Measurements from ENCODE around the gene FSTL4. TPM values are rescaled to one million over a fixed set of nuclear protein-coding genes. Genes with fewer than 3 reads are reported as not detected.

Gene FSTL4
- polyA plus RNA-seq, 2 donors: 0.67 to 2.1 TPM

DNA sequence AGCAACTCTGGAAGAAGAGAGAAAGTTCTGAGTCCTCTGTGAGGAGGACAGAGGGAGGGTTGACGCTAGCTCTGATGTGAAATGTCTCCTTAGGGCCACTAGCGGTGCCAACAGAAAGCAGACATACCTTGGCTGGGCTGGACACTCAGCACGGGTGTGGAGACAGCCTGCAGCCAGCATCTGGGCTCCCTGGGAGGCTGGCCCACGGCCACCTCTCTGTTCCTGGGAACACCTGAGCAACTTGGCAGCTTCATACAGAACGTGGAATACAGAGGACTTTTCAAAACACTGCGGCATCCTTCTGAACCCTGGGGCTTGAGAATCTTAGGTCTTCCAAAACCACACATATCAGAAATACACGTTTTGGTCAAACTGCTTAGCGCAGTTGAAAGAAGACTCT lies 269.1 kb downstream of the FSTL4 start:
- no peaks in the 10 kb centered on the region for H3K27me3 ChIP-seq (ENCODE audit: control insufficient read depth in 1 of 2, insufficient read depth in 2 of 2, low read length in 2 of 2)
- H3K4me3 ChIP-seq (ENCODE audit: low read depth in 1 of 2, low read length in 2 of 2): no peak overlapping the region
- 63 to 74% methylated on average over 8 of the region's 8 CpGs for WGBS, 2 donors
- no peak overlapping the region for H3K27ac ChIP-seq (ENCODE audit: low read depth in 2 of 2, low read length in 1 of 2)
- H3K4me1 ChIP-seq (ENCODE audit: control insufficient read depth in 2 of 2, insufficient read depth in 2 of 2, low read length in 1 of 2): no peaks in the 10 kb centered on the region
- no peaks in the 10 kb centered on the region for H3K9me3 ChIP-seq (ENCODE audit: control insufficient read depth in 2 of 2, insufficient read depth in 1 of 2, low read depth in 1 of 2, low read length in 1 of 2)
- no peaks in the 10 kb centered on the region for H3K36me3 ChIP-seq (ENCODE audit: control insufficient read depth in 2 of 2, insufficient read depth in 2 of 2, low read length in 1 of 2)

DNA sequence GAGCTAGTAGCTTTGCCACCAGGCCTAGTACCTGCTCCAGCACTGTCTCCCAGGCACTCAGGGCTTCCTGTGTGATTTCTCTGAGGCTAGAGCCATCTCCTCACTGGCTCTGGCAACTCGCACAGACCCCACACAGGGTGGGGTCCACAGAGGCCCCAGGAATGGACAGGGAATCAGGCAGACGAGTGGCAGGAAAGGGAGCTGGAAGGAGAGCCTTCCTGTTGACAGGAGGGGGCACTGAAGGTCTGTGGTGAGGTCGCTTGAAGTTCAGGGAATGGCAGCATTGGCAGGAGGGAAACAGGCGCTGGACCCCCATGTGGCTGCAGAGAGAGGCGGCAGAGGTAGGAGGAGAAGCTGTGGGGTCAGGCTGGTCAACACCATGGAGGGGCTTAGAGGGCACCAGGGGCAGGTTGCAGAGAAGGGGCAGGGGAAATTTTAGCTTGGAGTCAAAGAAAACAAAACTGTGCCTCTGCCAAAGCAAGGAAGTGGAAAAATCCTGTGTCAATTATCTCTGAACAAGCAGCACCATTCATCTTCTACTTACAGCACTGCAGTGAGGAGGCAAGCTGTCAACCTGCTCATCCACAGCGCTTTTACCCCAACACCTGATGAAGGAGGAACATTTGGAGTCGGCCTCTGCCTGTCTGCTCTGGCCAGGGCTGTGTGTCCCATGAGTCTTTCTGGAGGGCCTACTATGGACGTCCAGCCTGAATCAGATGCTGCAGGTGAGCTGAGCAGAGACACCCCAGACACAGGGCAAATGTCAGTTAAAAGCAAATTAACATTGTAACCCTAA lies 270.2 kb downstream of the FSTL4 start:
- WGBS, 2 donors: 77 to 79% methylated on average over 8 of the region's 8 CpGs
- H3K4me1 ChIP-seq (ENCODE audit: control insufficient read depth in 2 of 2, insufficient read depth in 2 of 2, low read length in 1 of 2): no peaks in the 10 kb centered on the region
- no peaks in the 10 kb centered on the region for H3K9me3 ChIP-seq (ENCODE audit: control insufficient read depth in 2 of 2, insufficient read depth in 1 of 2, low read depth in 1 of 2, low read length in 1 of 2)
- no peak overlapping the region for H3K4me3 ChIP-seq (ENCODE audit: low read depth in 1 of 2, low read length in 2 of 2)
- no peak overlapping the region for H3K27ac ChIP-seq (ENCODE audit: low read depth in 2 of 2, low read length in 1 of 2)
- H3K27me3 ChIP-seq (ENCODE audit: control insufficient read depth in 1 of 2, insufficient read depth in 2 of 2, low read length in 2 of 2): no peaks in the 10 kb centered on the region
- no peaks in the 10 kb centered on the region for H3K36me3 ChIP-seq (ENCODE audit: control insufficient read depth in 2 of 2, insufficient read depth in 2 of 2, low read length in 1 of 2)

DNA sequence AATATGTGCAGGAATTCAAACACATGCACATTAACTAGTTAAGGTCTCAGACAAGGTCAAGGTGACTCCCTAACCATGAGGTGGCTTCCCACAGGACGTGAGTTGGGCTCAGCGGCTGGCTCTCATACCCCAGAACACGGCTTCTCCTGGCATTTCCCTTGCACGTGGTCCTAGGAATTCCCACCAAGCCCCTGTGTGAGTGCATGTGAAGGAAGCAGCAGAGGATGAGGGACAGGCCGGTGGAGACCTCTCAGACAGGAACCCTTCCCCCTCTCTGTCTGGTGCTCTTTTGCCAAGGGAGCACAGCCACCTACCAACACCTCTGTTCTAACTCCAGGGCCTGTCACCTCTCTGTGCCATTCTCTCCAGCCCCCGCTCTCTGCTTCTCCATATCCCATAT lies 271.0 kb downstream of the FSTL4 start:
- H3K9me3 ChIP-seq (ENCODE audit: control insufficient read depth in 2 of 2, insufficient read depth in 1 of 2, low read depth in 1 of 2, low read length in 1 of 2): no peaks in the 10 kb centered on the region
- H3K36me3 ChIP-seq (ENCODE audit: control insufficient read depth in 2 of 2, insufficient read depth in 2 of 2, low read length in 1 of 2): no peaks in the 10 kb centered on the region
- no peak overlapping the region for H3K27ac ChIP-seq (ENCODE audit: low read depth in 2 of 2, low read length in 1 of 2)
- no peaks in the 10 kb centered on the region for H3K27me3 ChIP-seq (ENCODE audit: control insufficient read depth in 1 of 2, insufficient read depth in 2 of 2, low read length in 2 of 2)
- H3K4me3 ChIP-seq (ENCODE audit: low read depth in 1 of 2, low read length in 2 of 2): no peak overlapping the region
- 65 to 79% methylated on average over 6 of the region's 6 CpGs for WGBS, 2 donors
- H3K4me1 ChIP-seq (ENCODE audit: control insufficient read depth in 2 of 2, insufficient read depth in 2 of 2, low read length in 1 of 2): no peaks in the 10 kb centered on the region

DNA sequence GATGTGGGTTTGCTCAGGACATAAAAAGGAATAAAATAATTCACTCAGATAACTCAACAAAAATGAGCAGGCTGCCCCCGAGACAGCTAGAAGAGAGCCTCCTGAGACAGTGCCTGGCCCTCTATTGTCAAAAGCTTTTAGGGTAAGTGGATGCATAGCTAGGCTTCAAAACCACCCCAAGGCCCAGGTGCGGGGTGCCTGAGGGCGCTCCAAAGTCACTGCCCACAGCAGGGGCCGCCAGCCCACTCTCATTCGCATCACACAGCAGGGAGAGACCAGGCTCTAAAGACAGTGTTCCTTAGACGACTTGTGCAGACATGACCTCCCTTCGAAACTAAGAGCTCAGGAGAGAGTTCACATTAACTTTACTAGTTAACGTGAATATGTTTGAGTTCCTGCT lies 271.5 kb downstream of the FSTL4 start:
- Histone ChIP-seq H3K27me3 (ENCODE audit: control insufficient read depth in 1 of 2, insufficient read depth in 2 of 2, low read length in 2 of 2) (no peaks in the 10 kb centered on the region), H3K36me3 (ENCODE audit: control insufficient read depth in 2 of 2, insufficient read depth in 2 of 2, low read length in 1 of 2) (no peaks in the 10 kb centered on the region), H3K27ac (ENCODE audit: low read depth in 2 of 2, low read length in 1 of 2) (no peak overlapping the region), H3K4me3 (ENCODE audit: low read depth in 1 of 2, low read length in 2 of 2) (no peak overlapping the region), H3K9me3 (ENCODE audit: control insufficient read depth in 2 of 2, insufficient read depth in 1 of 2, low read depth in 1 of 2, low read length in 1 of 2) (no peaks in the 10 kb centered on the region), H3K4me1 (ENCODE audit: control insufficient read depth in 2 of 2, insufficient read depth in 2 of 2, low read length in 1 of 2) (no peaks in the 10 kb centered on the region)
- WGBS, 2 donors: 79 to 92% methylated on average over 8 of the region's 8 CpGs

GRCh38 chr5:133340002-133340755 lies 272.2 kb downstream of the FSTL4 start:
- H3K27me3 ChIP-seq (ENCODE audit: control insufficient read depth in 1 of 2, insufficient read depth in 2 of 2, low read length in 2 of 2): no peaks in the 10 kb centered on the region
- H3K4me1 ChIP-seq (ENCODE audit: control insufficient read depth in 2 of 2, insufficient read depth in 2 of 2, low read length in 1 of 2): no peaks in the 10 kb centered on the region
- 85 to 86% methylated on average over 6 of the region's 6 CpGs for WGBS, 2 donors
- no peak overlapping the region for H3K27ac ChIP-seq (ENCODE audit: low read depth in 2 of 2, low read length in 1 of 2)
- no peaks in the 10 kb centered on the region for H3K9me3 ChIP-seq (ENCODE audit: control insufficient read depth in 2 of 2, insufficient read depth in 1 of 2, low read depth in 1 of 2, low read length in 1 of 2)
- H3K36me3 ChIP-seq (ENCODE audit: control insufficient read depth in 2 of 2, insufficient read depth in 2 of 2, low read length in 1 of 2): no peaks in the 10 kb centered on the region
- H3K4me3 ChIP-seq (ENCODE audit: low read depth in 1 of 2, low read length in 2 of 2): no peak overlapping the region

- no peak overlapping the region for H3K4me3 ChIP-seq (ENCODE audit: low read depth in 1 of 2, low read length in 2 of 2)
- H3K4me1 ChIP-seq (ENCODE audit: control insufficient read depth in 2 of 2, insufficient read depth in 2 of 2, low read length in 1 of 2): no peaks in the 10 kb centered on the region
- H3K27ac ChIP-seq (ENCODE audit: low read depth in 2 of 2, low read length in 1 of 2): no peak overlapping the region
- no peaks in the 10 kb centered on the region for H3K27me3 ChIP-seq (ENCODE audit: control insufficient read depth in 1 of 2, insufficient read depth in 2 of 2, low read length in 2 of 2)
- H3K9me3 ChIP-seq (ENCODE audit: control insufficient read depth in 2 of 2, insufficient read depth in 1 of 2, low read depth in 1 of 2, low read length in 1 of 2): no peaks in the 10 kb centered on the region
- WGBS, 2 donors: 93 to 94% methylated on average over 15 of the region's 15 CpGs
- no peaks in the 10 kb centered on the region for H3K36me3 ChIP-seq (ENCODE audit: control insufficient read depth in 2 of 2, insufficient read depth in 2 of 2, low read length in 1 of 2)
These were observed 273.6 kb downstream of the FSTL4 start for GRCh38 chr5:133338504-133339355.

- Histone ChIP-seq H3K4me1 (ENCODE audit: control insufficient read depth in 2 of 2, insufficient read depth in 2 of 2, low read length in 1 of 2) (no peaks in the 10 kb centered on the region), H3K9me3 (ENCODE audit: control insufficient read depth in 2 of 2, insufficient read depth in 1 of 2, low read depth in 1 of 2, low read length in 1 of 2) (no peaks in the 10 kb centered on the region), H3K27me3 (ENCODE audit: control insufficient read depth in 1 of 2, insufficient read depth in 2 of 2, low read length in 2 of 2) (no peaks in the 10 kb centered on the region), H3K27ac (ENCODE audit: low read depth in 2 of 2, low read length in 1 of 2) (no peak overlapping the region), H3K4me3 (ENCODE audit: low read depth in 1 of 2, low read length in 2 of 2) (no peak overlapping the region), H3K36me3 (ENCODE audit: control insufficient read depth in 2 of 2, insufficient read depth in 2 of 2, low read length in 1 of 2) (no peaks in the 10 kb centered on the region)
- 91 to 92% methylated on average over 9 of the region's 9 CpGs for WGBS, 2 donors
These were observed 274.4 kb downstream of the FSTL4 start for GRCh38 chr5:133337795-133338445.

DNA sequence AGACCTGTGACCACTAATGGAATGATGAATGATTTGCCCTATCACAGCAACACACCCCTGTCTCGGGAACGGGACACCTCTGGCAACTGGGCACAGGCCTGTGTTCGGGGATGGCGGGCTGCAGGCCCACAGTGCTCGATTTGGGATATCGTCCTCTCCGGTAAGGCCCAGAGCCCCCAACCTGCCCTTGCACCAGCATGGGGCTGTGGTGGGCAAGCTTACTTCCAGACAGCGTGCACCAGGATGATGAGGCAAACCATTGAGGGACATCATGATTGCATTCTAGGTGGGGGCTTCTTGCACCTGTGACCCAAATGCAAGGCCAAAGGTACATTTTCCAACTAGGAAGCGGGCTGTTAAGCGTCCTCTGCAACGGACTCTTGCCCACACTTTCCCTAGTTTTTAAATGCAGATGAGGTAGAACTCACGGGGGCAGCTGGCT lies 275.4 kb downstream of the FSTL4 start:
- no peak overlapping the region for H3K27ac ChIP-seq (ENCODE audit: low read depth in 2 of 2, low read length in 1 of 2)
- no peak overlapping the region for H3K4me3 ChIP-seq (ENCODE audit: low read depth in 1 of 2, low read length in 2 of 2)
- no peaks in the 10 kb centered on the region for H3K4me1 ChIP-seq (ENCODE audit: control insufficient read depth in 2 of 2, insufficient read depth in 2 of 2, low read length in 1 of 2)
- 95% methylated on average over 12 of the region's 12 CpGs for WGBS, 2 donors
- no peaks in the 10 kb centered on the region for H3K36me3 ChIP-seq (ENCODE audit: control insufficient read depth in 2 of 2, insufficient read depth in 2 of 2, low read length in 1 of 2)
- no peaks in the 10 kb centered on the region for H3K27me3 ChIP-seq (ENCODE audit: control insufficient read depth in 1 of 2, insufficient read depth in 2 of 2, low read length in 2 of 2)
- no peaks in the 10 kb centered on the region for H3K9me3 ChIP-seq (ENCODE audit: control insufficient read depth in 2 of 2, insufficient read depth in 1 of 2, low read depth in 1 of 2, low read length in 1 of 2)
